ENCODE measurements around the gene SETD5.
A peak's percentile ranks its signal among the peaks of the same experiment; 100 is the strongest.

The SETD5 gene

DNA sequence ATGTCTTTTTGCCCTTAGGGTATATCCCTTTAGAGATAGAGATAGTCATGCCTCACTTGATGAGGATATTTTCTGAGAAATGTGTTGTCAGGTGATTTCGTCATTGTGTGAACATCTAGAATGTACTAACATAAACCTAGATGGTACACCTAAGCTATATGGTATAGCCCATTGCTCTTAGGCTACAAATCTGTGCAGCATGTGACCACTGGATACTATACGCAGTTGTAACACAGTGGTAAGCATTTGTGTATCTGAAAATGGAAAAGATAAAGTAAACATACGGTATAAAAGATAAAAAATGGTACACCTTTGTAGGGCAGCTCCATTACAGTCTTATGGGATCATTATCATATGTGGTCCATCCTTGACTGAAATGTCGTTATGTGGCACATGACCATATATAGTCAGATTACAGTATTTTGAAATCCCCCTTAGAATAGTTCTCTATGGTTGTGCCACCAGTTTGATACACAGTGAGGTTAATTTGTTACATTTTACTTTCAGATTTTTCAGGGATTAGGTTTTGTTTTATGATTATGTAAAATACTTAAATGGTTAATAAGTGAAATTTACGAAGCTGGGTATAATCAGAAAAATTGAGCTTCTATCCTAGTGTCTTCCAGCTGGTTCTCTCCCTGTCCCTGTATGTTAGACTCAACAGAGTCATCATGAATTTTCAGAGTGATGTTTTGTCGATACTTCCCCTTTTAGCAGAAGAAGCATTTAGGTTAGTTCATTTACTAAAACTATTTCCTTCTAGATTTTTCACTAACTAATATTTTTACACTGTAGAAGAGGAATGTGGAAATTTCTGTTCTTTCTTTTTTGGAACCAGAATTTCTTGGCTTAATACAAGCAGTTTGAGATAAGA, 12.8 kb downstream of the SETD5 start:
- DNase-seq (ENCODE audit: low spot score) = no peak

DNA sequence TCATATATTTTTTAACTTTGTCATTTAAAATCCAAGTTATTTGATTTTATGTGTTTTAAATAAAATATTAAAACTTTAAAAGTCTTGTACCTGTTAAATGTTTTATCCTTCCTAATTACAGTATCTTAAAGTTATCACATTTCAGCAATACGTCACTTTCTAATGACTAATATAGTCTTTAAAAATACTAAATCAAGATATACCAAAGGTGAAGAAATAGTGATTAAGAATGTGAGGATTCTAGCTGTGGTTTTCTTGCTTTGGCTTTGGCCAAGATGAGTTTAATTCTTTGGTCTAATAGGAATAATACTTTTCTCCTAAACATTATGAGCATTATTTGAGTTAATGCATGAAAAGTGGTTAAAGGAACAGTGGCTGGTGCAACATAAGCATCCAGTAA, 13.9 kb downstream of the SETD5 start:
- DNase-seq (ENCODE audit: low spot score) = no peak

- no peak for DNase-seq (ENCODE audit: low spot score)
Observed at GRCh38 chr3:9412293-9412692, 14.9 kb downstream of the SETD5 start.

GRCh38 chr3:9414826-9415225, 17.4 kb downstream of the SETD5 start:
- no peak for DNase-seq (ENCODE audit: low spot score)

DNA sequence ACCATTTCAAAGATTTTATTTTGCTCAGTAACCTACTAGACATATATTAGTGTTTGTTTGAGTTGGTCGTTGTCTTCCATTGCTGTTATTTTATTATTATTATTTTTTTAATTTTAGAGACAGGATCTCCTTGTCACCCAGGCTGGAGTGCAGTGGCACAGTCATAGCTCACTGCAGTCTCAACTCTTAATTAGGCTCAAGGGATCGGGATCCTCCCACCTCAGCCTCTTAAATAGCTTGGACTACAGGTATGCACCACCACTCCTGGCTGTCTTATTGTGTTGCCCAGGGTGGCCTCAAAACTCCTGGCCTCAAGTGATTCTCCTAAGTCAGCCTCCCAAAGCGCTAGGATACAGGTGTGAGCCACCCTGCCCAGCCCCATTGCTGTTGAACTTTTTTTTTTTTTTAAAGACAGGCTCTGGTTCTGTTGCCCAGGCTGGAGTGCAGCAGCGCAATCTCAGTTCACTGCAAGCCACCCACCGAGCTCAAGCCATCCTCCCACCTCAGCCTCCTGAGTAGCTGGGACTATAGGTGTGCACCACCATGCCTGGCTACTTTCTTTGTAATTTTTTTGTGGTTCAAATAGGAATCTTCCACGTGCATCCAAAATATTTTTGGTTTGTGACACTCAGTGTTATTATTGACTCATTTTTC, 18.2 kb downstream of the SETD5 start:
- no peak for DNase-seq (ENCODE audit: low spot score)

DNA sequence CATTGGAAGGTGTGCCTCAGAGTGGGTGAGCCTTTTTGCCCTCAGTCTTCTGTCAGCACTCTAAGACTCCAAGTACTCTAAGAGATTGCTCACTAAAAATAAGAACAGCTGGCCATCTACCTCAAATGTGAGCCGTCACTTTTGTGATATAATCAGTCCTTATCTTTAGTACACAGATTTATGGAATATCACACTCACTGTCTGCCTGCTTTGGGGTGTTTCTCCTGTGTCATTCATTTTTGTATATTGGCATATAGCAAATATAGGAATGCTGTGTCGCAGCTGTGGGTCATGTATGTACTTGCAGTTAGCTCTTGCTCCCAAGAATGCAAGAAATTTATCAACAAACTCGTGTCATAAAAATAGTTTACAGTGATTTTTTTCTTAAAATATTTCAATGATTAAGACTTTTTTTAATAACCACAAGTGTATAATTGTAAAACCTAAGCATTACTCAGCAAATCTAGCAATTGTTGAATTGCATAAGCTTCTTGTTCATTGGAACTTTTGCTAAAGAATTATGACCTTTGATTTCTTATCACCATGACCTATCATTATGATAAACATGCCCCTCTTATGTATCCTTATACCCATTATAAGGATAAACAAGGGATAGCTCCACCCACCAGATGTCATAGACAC, 18.8 kb downstream of the SETD5 start:
- no peak for DNase-seq (ENCODE audit: low spot score)

GRCh38 chr3:9420850-9421549, 23.6 kb downstream of the SETD5 start:
- DNase-seq (ENCODE audit: low spot score) = no peak

GRCh38 chr3:9422712-9423424, 25.5 kb downstream of the SETD5 start:
- DNase-seq (ENCODE audit: low spot score) = peak; percentile 12

DNA sequence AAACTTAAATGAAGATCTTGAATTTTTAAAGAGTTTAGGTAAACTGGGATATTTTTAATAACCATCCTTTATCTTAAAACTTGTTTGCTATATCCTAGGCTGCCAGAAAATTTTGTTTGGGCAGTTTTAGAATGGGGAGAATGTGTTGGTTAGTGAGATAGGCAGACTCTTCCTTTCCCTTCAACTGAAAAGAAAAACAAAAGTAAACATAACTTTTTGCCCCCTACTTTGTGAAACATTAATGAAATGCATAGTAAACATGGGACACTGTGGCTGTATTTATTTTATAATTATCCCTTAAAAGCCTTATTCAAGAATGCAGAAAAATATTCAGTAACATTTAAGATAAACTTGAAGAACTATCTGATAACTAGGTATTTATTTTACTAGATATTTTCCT, 31.0 kb downstream of the SETD5 start:
- DNase-seq (ENCODE audit: low spot score) = no peak

DNA sequence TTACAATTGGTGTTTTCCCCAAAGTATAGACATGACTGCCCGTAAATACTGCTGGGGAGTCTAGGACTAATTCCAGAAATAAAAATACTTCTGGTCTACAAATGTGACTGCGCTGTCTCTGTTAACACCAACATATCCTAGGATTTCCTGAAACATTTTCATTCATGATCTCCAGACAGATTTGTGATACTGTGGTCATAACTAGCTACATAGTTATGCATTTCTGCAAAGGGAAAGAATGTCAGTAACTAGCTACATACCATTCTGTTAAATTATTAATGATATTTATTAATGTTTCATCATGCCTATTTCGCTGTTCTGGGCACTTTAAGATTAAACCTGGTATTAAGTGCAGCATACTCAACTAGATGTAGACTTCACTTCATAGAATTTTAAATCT, 33.3 kb downstream of the SETD5 start:
- no peak for DNase-seq (ENCODE audit: low spot score)

DNA sequence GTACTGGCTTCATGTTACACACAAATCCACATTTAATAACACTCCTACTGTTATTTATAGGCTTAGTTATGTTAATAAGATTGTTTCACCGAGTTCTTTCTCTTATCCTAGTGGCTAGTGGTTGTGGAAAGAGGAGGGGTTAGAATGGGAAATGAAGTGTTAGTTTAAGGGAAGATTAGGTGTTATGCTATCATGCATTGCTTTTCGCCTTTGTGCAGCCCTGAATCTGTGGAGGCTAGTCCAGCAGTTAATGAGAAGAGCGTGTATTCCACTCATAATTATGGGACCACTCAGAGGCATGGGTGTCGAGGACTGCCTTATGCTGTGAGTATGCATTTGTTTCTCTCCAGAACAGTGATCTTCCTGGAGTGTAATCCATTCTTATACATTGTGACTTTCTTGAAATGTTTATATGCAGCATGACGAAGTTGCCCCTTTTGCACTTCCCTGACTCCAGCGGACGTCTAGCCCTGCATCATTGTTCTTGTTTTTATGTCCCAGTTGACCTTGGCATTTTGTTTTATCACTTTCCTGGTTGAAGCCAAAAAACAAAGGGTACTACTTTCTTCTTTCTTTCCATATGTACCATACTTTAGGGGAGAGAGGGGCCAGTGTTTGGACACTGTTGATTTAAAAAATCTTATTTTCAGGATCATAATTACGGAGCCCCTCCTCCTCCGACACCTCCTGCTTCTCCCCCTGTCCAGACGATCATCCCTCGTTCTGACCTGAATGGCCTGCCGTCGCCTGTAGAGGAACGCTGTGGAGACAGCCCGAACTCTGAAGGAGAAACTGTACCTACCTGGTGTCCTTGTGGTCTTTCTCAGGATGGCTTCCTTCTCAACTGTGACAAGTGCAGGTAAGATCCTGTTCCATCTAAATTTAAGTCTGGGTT, 36.5 kb downstream of the SETD5 start:
- DNase-seq (ENCODE audit: low spot score) = no peak

GRCh38 chr3:9435316-9435715, 37.9 kb downstream of the SETD5 start:
- no peak for DNase-seq (ENCODE audit: low spot score)

GRCh38 chr3:9439331-9439730, 41.9 kb downstream of the SETD5 start:
- no peak for DNase-seq (ENCODE audit: low spot score)

DNA sequence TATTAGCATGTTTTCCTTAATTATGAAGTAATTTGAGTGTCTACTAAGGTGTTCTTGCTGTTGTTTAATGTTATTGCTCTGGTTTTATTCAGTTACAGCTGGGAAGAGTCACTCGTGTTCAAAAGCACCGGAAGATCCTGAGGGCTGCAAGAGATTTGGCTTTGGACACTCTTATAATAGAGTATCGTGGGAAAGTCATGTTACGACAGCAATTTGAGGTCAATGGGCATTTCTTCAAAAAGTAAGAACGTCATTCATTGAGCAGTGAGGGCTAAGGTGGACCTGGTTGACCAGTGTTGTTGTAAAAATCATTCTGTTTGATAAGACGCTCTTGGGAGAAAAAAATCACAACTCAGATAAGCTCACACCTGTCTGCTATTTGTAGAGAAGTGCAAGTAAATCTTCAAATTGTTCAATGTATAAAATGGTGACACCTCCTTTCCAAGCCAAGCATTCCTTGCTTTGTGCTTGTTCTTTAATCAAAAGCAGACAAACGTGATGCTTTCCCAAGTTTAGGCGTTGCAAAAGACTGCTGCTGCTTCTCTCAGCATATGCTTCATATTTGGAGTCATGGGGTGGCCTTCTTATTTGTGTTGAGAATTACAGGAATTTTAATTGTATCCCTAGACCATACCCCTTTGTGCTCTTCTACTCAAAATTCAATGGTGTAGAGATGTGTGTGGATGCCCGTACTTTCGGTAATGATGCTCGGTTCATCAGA, 44.2 kb downstream of the SETD5 start:
- no peak for DNase-seq (ENCODE audit: low spot score)

DNA sequence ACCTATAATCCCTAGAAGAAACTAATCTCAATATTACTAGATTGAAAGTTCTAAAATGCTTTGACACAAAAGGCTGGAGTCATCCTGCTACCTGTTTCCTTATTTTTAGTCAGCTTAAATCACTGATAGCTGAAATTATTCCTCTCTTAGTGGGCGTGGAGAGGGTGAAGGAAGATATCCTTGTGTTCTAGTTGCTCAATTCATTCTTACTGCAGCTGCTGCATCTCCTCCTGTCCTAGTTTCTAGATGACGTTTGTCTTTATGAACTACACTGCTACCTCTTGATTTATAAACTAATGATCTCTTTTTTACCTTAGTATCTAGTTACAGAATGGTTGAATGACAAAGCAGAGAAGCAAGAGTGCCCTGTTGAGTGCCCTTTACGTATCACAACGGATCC, 50.7 kb downstream of the SETD5 start:
- no peak for DNase-seq (ENCODE audit: low spot score)

GRCh38 chr3:9448643-9449042, 51.2 kb downstream of the SETD5 start:
- no peak for DNase-seq (ENCODE audit: low spot score)

- DNase-seq (ENCODE audit: low spot score) = no peak
Observed at GRCh38 chr3:9450126-9450525, 52.7 kb downstream of the SETD5 start.

GRCh38 chr3:9450991-9451390, 53.6 kb downstream of the SETD5 start:
- no peak for DNase-seq (ENCODE audit: low spot score)

DNA sequence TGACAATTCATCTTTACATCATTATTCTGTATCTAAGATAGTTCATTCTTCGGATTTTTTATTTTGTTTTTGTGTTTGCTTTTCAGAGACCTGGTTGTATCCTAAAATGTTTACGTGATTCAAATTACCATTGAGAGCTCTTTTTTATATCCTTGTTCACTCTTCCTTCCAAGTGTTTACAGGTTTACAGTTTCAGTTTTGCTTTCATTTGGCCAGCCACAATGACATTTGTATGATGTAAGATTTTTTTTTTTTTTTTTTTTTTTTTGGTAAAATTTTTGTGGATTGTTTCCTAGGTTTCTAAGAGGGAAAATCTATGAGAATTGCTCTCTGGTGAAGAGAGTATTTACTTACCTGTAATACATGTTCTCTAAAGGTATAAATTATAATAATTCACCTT, 55.0 kb downstream of the SETD5 start:
- DNase-seq (ENCODE audit: low spot score) = no peak

DNA sequence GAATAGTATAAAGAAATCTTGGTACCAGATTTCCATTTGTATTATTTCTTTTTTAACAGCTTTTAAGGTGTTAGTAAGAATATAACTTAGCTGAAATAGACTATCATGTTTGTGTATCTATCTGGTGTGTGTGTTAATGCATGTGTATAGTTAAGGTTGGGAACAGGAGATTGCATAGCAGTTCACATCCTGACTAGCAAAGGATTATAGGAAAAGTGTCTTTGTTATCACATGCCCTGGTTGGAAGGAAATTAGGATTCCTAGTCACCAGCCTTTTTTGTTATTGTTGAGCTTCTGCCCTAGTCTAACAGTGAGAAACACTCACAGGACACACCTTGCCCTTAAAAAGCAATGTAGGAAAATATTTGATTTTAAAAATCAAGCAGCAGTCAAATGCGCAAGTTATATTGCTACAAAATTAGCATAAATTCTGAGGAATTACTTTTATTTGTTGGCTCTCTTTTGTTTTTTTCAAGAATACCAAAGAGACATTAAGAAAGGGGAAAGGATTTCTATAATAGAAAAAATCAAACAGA, 58.2 kb downstream of the SETD5 start:
- no peak for DNase-seq (ENCODE audit: low spot score)

All from CD4-positive, alpha-beta T cell treated with Interleukin-6 at 100 ng/mL for 8 hours (primary cell).